HCT116 (cell line): ENCODE measurements around the gene MYO3B. TPM values are rescaled to one million over a fixed set of nuclear protein-coding genes. Genes with fewer than 3 reads are reported as not detected.

ENCODE experiments used
- ATAC-seq: fragments of 200-7000 bp; cut with Tn5 transposase; 2 replicates; pipeline ENCODE4 v1.9.1; 2020; ENCODE audit warnings: mild to moderate bottlenecking, moderate library complexity
- BruUV-seq: library from RNA; stranded (reverse); fragments of 400-500 nt; replicated peaks from 2 replicates; lab custom pipeline; 2021; lab: Mats Ljungman, UMichigan
- CTCF ChIA-PET: fragments of 300-600 bp; sonication (Branson Sonifier 250); formaldehyde crosslinking; loops from one replicate; lab custom pipeline; 2021; ENCODE audit warnings: antibody characterized with exemption; lab: Charles Lee
- POLR2A ChIA-PET: fragments of 300-600, 350-600 bp; sonication (Branson Sonifier 250); formaldehyde crosslinking; loops from one replicate; lab custom pipeline; 2021; ENCODE audit warnings: antibody characterized with exemption; lab: Charles Lee
- RAD21 ChIA-PET, 2 experiments: fragments of 300-600 bp; sonication (Branson Sonifier 250); formaldehyde crosslinking; loops; one replicate each; lab custom pipeline; 2023; ENCODE audit warnings: low total read pairs in 2 of 2; ENCODE audit not compliant: uncharacterized antibody in 2 of 2, unreplicated experiment in 2 of 2, low non-redundant PET in 1 of 2; lab: Charles Lee
- DNase-seq: peaks from one replicate; pipeline ENCODE4 v3.0.0-alpha.2; 2010; ENCODE audit warnings: low read depth, low spot score
- H2AFZ ChIP-seq: fragments of 200-600 bp; shearing (Covaris generic), sonication (generic); 2 replicates; pipeline ENCODE4 v1.6.1; 2017; ENCODE audit warnings: low read depth, mixed run types, mixed read lengths, antibody characterized with exemption, low read length; ENCODE audit not compliant: poor library complexity, severe bottlenecking
- H3K27ac ChIP-seq: 2 replicates; pipeline ENCODE4 v1.5.1; 2012; ENCODE audit warnings: low read depth, low read length
- H3K27me3 ChIP-seq: fragments of 200-600 bp; sonication (generic); 2 replicates; pipeline ENCODE4 v1.6.1; 2016; ENCODE audit warnings: mixed run types, low read length, mixed read lengths; ENCODE audit not compliant: insufficient read depth
- H3K36me3 ChIP-seq, 2 experiments: fragments of 200-500 bp in 1 of 2; fragments of 200-600 bp in 1 of 2; sonication (Bioruptor generic) in 1 of 2; sonication (generic) in 1 of 2; 2 replicates each; pipeline versions ENCODE4 v1.5.1 to v1.6.1; 2014 to 2016; ENCODE audit warnings: low read length in 2 of 2, inconsistent platforms in 1 of 2, mixed read lengths in 1 of 2, mixed run types in 1 of 2; ENCODE audit not compliant: insufficient read depth in 2 of 2, control insufficient read depth in 1 of 2
- H3K4me1 ChIP-seq, 2 experiments: fragments of 200-600 bp in 1 of 2; sonication (generic) in 1 of 2; 2 replicates each; pipeline versions ENCODE4 v1.5.1 to v1.6.1; 2012 to 2017; ENCODE audit warnings: low read length in 2 of 2, inconsistent platforms in 1 of 2, mild to moderate bottlenecking in 1 of 2, mixed read lengths in 1 of 2, mixed run types in 1 of 2, moderate library complexity in 1 of 2; ENCODE audit not compliant: insufficient read depth in 2 of 2, control insufficient read depth in 1 of 2
- H3K4me2 ChIP-seq: fragments of 200-600 bp; sonication (generic); 2 replicates; pipeline ENCODE4 v1.6.1; 2017; ENCODE audit warnings: mixed run types, low read length, mixed read lengths
- H3K4me3 ChIP-seq, 2 experiments: fragments of 200-600 bp in 1 of 2; sonication (generic) in 1 of 2; replicated peaks in 1 of 2; 2 replicates each; pipeline ENCODE4 v1.5.1; 2011 to 2016; ENCODE audit warnings: low read length in 2 of 2, control low read depth in 1 of 2, low read depth in 1 of 2, mild to moderate bottlenecking in 1 of 2, mixed read lengths in 1 of 2, mixed run types in 1 of 2
- H3K79me2 ChIP-seq: fragments of 200-600 bp; sonication (generic); 2 replicates; pipeline ENCODE4 v1.6.1; 2017; ENCODE audit warnings: mild to moderate bottlenecking, mixed run types, low read length, moderate library complexity, mixed read lengths; ENCODE audit not compliant: insufficient read depth
- H3K9ac ChIP-seq: fragments of 200-600 bp; sonication (generic); 2 replicates; pipeline ENCODE4 v1.6.1; 2016; ENCODE audit warnings: low read length, mixed read lengths
- H3K9me2 ChIP-seq: fragments of 200-600 bp; sonication (generic), shearing (Covaris generic); 2 replicates; pipeline ENCODE4 v1.6.1; 2017; ENCODE audit warnings: mixed run types, mild to moderate bottlenecking, moderate library complexity; ENCODE audit not compliant: insufficient read depth
- H3K9me3 ChIP-seq, 2 experiments: fragments of 200-500 bp in 1 of 2; fragments of 200-600 bp in 1 of 2; sonication (Bioruptor generic) in 1 of 2; sonication (generic) in 1 of 2; 2 replicates each; pipeline ENCODE4 v1.6.1; 2014 to 2017; ENCODE audit warnings: low read length in 2 of 2, mixed read lengths in 2 of 2, inconsistent platforms in 1 of 2, low read depth in 1 of 2, mild to moderate bottlenecking in 1 of 2, mixed run types in 1 of 2, moderate library complexity in 1 of 2; ENCODE audit not compliant: control insufficient read depth in 1 of 2, insufficient read depth in 1 of 2
- H4K20me1 ChIP-seq: fragments of 200-600 bp; sonication (generic), shearing (Covaris generic); 2 replicates; pipeline ENCODE4 v1.6.1; 2017; ENCODE audit warnings: mixed run types, mild to moderate bottlenecking, moderate library complexity; ENCODE audit not compliant: insufficient read depth
- CBX3 ChIP-seq: IDR thresholded peaks from 2 replicates; pipeline ENCODE4 v1.6.1; 2012; ENCODE audit warnings: low read depth
- CTCF ChIP-seq, 3 experiments: fragments of 200-600 bp in 1 of 3; sonication (generic) in 1 of 3; IDR thresholded peaks in 2 of 3; conservative IDR thresholded peaks in 1 of 3; 2 replicates each; pipeline ENCODE4 v1.5.1; 2012 to 2017; ENCODE audit warnings: low read depth in 2 of 3, low read length in 2 of 3, antibody characterized with exemption in 1 of 3, borderline replicate concordance in 1 of 3, control low read depth in 1 of 3, mild to moderate bottlenecking in 1 of 3, mixed read lengths in 1 of 3, mixed run types in 1 of 3, moderate library complexity in 1 of 3; ENCODE audit not compliant: insufficient read depth in 1 of 3
- EGR1 ChIP-seq: IDR thresholded peaks from 2 replicates; pipeline ENCODE4 v1.6.1; 2012; ENCODE audit warnings: low read depth
- ELF1 ChIP-seq: IDR thresholded peaks from 2 replicates; pipeline ENCODE4 v1.6.1; 2012; ENCODE audit warnings: low read depth, borderline replicate concordance
- EZH2 ChIP-seq: fragments of 200-600 bp; sonication (generic); IDR thresholded peaks from 2 replicates; pipeline ENCODE4 v1.6.1; 2017; ENCODE audit warnings: antibody characterized with exemption, mixed run types
- EZH2phosphoT487 ChIP-seq: fragments of 200-600 bp; IDR thresholded peaks from 2 replicates; pipeline ENCODE4 v1.6.1; 2018; ENCODE audit warnings: antibody characterized with exemption, borderline replicate concordance
- FOSL1 ChIP-seq: IDR thresholded peaks from 2 replicates; pipeline ENCODE4 v1.6.1; 2012; ENCODE audit warnings: low read depth
- POLR2AphosphoS5 ChIP-seq: IDR thresholded peaks from 2 replicates; pipeline ENCODE4 v1.6.1; 2011; ENCODE audit warnings: mild to moderate bottlenecking, low read depth, low read length, moderate library complexity
- RAD21 ChIP-seq: IDR thresholded peaks from 2 replicates; pipeline ENCODE4 v1.6.1; 2012; ENCODE audit warnings: low read depth, mild to moderate bottlenecking
- SIN3A ChIP-seq: IDR thresholded peaks from 2 replicates; pipeline ENCODE4 v1.6.1; 2012; ENCODE audit warnings: low read depth
- SP1 ChIP-seq: IDR thresholded peaks from 2 replicates; pipeline ENCODE4 v1.6.1; 2012; ENCODE audit warnings: low read depth
- SRF ChIP-seq: IDR thresholded peaks from 2 replicates; pipeline ENCODE4 v1.6.1; 2012; ENCODE audit warnings: low read depth
- TCF7L2 ChIP-seq: IDR thresholded peaks from 2 replicates; pipeline ENCODE4 v1.7.0; 2011; ENCODE audit warnings: borderline replicate concordance, inconsistent platforms; ENCODE audit not compliant: insufficient read depth, insufficient read length; ENCODE audit errors: extremely low read depth
- YY1 ChIP-seq: IDR thresholded peaks from 2 replicates; pipeline ENCODE4 v1.6.1; 2011; ENCODE audit warnings: low read length, low read depth, moderate library complexity, mild to moderate bottlenecking; ENCODE audit not compliant: insufficient replicate concordance; ENCODE audit errors: extremely low read depth
- ZFX ChIP-seq: fragments of 450-650 bp; IDR thresholded peaks from 2 replicates; pipeline ENCODE4 v1.6.1; 2017
- ZNF274 ChIP-seq: fragments of 200-500 bp; sonication (Bioruptor generic); IDR thresholded peaks from 2 replicates; pipeline ENCODE4 v1.6.1; 2014; ENCODE audit warnings: mild to moderate bottlenecking, low read depth, low read length, inconsistent platforms
- intact Hi-C: fragments of 100-400 bp; cut with micrococcal nuclease; formaldehyde crosslinking; loops from 2 replicates; pipeline ENCODE4 v1.10.0; 2022
- total RNA-seq: library from RNA; stranded (reverse); gene quantifications from one replicate; pipeline ENCODE4 v1.2.1, GENCODE V29; 2021; ENCODE audit not compliant: unreplicated experiment
- TF ChIP-seq, protein P1 (sequence below): IDR thresholded peaks from 2 replicates; pipeline ENCODE4 v1.6.1; 2011; ENCODE audit warnings: mild to moderate bottlenecking, low read length, moderate library complexity; ENCODE audit not compliant: insufficient replicate concordance; ENCODE audit errors: extremely low read depth
- TF ChIP-seq, protein P2 (sequence below): IDR thresholded peaks from 2 replicates; pipeline ENCODE4 v1.6.1; 2012
- TF ChIP-seq, protein P3 (sequence below): IDR thresholded peaks from 2 replicates; pipeline ENCODE4 v1.6.1; 2012
- TF ChIP-seq, protein P4 (sequence below): IDR thresholded peaks from 2 replicates; pipeline ENCODE4 v1.6.1; 2012; ENCODE audit warnings: low read depth

Gene MYO3B
- total RNA-seq, 1 experiment from 2014 or later, result not detected

DNA sequence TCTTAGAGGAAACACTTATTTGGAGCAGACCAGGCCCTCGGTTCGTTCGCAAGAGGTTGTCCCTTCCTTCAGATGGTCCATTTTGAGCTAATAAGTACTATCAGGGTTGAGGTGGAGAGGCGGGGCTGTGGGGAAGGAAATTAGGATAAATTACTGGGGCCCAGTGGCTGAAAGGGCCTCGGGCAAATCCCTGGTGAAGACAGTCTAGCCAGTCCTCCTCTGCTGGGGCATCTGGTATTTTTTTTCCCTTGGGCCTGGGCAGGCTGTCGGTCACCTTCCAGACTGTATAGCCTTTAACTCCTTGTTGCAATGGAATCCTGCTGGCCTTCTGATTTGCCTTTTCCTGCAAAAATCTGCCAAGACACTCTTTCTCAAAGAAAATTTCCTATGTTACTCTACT is 1.7 kb upstream of the MYO3B start:
- BruUV-seq, result no TSS peak
- H3K27me3 ChIP-seq, result no peaks in the 10 kb centered on the region
- POLR2A ChIA-PET, result no interaction called here

More for the DNA sequence above, 1.7 kb upstream of the MYO3B start:
- no peak overlapping the region for H2AFZ ChIP-seq
- H3K4me3 ChIP-seq, result no peak overlapping the region
- no peaks in the 10 kb centered on the region for H3K9me3 ChIP-seq
- H3K4me2 ChIP-seq, result no peak overlapping the region
- no peaks in the 10 kb centered on the region for H3K9me2 ChIP-seq
- intact Hi-C loops, result no loop called here
- H3K4me1 ChIP-seq, result no peaks in the 10 kb centered on the region
- no peak overlapping the region for H3K27ac ChIP-seq
- RAD21 ChIA-PET, result no interaction called here
- no peak for TF ChIP-seq ZFX
- TF ChIP-seq ELF1, result no peak
- no peak for TF ChIP-seq TCF7L2
- TF ChIP-seq EGR1, result no peak
- no peak for TF ChIP-seq YY1
- no peak for TF ChIP-seq SP1
- TF ChIP-seq CBX3, result no peak
- no peak for TF ChIP-seq FOSL1
- TF ChIP-seq, protein P1, sequence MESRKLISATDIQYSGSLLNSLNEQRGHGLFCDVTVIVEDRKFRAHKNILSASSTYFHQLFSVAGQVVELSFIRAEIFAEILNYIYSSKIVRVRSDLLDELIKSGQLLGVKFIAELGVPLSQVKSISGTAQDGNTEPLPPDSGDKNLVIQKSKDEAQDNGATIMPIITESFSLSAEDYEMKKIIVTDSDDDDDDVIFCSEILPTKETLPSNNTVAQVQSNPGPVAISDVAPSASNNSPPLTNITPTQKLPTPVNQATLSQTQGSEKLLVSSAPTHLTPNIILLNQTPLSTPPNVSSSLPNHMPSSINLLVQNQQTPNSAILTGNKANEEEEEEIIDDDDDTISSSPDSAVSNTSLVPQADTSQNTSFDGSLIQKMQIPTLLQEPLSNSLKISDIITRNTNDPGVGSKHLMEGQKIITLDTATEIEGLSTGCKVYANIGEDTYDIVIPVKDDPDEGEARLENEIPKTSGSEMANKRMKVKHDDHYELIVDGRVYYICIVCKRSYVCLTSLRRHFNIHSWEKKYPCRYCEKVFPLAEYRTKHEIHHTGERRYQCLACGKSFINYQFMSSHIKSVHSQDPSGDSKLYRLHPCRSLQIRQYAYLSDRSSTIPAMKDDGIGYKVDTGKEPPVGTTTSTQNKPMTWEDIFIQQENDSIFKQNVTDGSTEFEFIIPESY, result no peak
- no peak for TF ChIP-seq RAD21
- no peak for TF ChIP-seq EZH2phosphoT487
- no peak for TF ChIP-seq SRF
- no peak for TF ChIP-seq CTCF (IDR thresholded peaks at IDR 0.05 in 2 of 3, conservative IDR thresholded peaks at IDR 0.05 in 1 of 3; ENCODE audit: borderline replicate concordance in 1 of 3, insufficient read depth in 1 of 3, low read depth in 2 of 3, low read length in 2 of 3)
- TF ChIP-seq, protein P2, sequence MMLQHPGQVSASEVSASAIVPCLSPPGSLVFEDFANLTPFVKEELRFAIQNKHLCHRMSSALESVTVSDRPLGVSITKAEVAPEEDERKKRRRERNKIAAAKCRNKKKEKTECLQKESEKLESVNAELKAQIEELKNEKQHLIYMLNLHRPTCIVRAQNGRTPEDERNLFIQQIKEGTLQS, result no peak
- TF ChIP-seq, protein P3, sequence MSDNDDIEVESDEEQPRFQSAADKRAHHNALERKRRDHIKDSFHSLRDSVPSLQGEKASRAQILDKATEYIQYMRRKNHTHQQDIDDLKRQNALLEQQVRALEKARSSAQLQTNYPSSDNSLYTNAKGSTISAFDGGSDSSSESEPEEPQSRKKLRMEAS, result no peak
- TF ChIP-seq ZNF274, result no peak
- no peak for TF ChIP-seq SIN3A
- TF ChIP-seq EZH2, result no peak
- TF ChIP-seq, protein P4, sequence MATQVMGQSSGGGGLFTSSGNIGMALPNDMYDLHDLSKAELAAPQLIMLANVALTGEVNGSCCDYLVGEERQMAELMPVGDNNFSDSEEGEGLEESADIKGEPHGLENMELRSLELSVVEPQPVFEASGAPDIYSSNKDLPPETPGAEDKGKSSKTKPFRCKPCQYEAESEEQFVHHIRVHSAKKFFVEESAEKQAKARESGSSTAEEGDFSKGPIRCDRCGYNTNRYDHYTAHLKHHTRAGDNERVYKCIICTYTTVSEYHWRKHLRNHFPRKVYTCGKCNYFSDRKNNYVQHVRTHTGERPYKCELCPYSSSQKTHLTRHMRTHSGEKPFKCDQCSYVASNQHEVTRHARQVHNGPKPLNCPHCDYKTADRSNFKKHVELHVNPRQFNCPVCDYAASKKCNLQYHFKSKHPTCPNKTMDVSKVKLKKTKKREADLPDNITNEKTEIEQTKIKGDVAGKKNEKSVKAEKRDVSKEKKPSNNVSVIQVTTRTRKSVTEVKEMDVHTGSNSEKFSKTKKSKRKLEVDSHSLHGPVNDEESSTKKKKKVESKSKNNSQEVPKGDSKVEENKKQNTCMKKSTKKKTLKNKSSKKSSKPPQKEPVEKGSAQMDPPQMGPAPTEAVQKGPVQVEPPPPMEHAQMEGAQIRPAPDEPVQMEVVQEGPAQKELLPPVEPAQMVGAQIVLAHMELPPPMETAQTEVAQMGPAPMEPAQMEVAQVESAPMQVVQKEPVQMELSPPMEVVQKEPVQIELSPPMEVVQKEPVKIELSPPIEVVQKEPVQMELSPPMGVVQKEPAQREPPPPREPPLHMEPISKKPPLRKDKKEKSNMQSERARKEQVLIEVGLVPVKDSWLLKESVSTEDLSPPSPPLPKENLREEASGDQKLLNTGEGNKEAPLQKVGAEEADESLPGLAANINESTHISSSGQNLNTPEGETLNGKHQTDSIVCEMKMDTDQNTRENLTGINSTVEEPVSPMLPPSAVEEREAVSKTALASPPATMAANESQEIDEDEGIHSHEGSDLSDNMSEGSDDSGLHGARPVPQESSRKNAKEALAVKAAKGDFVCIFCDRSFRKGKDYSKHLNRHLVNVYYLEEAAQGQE, result no peak
- TF ChIP-seq POLR2AphosphoS5, result no peak
- TF ChIP-seq, all 23 proteins: peak for 0
- Histone ChIP-seq H3K79me2 (no peaks in the 10 kb centered on the region), H3K36me3 (no peaks in the 10 kb centered on the region), H4K20me1 (no peaks in the 10 kb centered on the region), H3K9ac (no peak overlapping the region)
- no peak for ATAC-seq
- CTCF ChIA-PET, result no interaction called here
- DNase-seq, result no peak
